GM18873 (cell line): ENCODE measurements around the gene TMEM217.
"Not testable (repeated sequence)": the region's sequence is repeated elsewhere in the genome, so short reads cannot be mapped to it uniquely, and the experiment has no call there.

ENCODE experiments used
- ATAC-seq: cut with Tn5 transposase; IDR thresholded peaks from one replicate; pipeline ENCODE4 v1.9.1; 2021; ENCODE audit warnings: mild to moderate bottlenecking, moderate library complexity, moderate number of reproducible peaks; ENCODE audit not compliant: unreplicated experiment, low FRiP score

Gene TMEM217

DNA sequence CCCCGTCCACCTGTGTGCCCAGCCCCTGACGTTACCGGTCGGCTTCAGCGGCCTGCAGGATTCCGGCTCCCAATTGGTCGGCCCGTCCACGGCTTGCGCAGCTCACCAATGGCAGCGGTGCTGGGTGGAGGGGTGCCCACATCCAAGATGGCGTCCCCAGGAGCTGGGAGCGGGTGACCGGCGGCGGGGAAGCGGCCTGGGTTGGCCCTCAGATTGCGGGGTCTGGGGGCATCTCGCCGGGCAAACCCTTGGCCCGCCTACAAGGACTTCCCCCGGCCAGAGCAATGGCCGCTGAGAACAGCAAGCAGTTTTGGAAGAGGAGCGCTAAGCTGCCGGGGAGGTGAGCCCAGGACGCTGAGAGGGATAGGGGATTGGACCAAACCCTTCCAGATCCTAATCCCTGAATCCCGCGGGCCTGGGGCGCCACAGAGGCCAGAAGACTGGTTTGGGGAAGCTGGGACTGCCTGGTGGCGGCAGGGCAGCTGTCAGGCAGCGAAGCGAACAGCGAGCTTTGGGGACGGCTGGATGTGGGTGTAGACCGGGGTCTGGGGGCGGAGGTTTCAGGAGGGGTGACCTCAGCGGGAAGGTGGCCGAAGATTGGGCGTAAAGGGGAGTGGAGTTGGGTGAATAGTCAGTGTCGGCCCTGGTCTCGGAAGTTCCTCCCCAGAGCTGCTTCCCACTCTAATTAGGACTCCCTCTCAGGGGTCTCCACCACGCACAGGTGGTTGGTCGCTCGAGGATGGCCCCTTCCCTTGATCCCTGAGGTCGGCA lies at the start of gene TMEM217, which contains the start of gene TBC1D22B:
Gene TMEM217 (minus strand): TSS at position 511 of the 771 bp plus-strand sequence. CDS start 39,114 bp downstream, outside the sequence.
Gene TBC1D22B (plus strand): TSS at position 139 of the 771 bp plus-strand sequence. CDS start 146 bp downstream, at position 285.
- ATAC-seq, result peak; percentile 91

- ATAC-seq, result not testable (repeated sequence)
Observed at GRCh38 chr6:37307484-37307883, 49.5 kb upstream of the TMEM217 start.

DNA sequence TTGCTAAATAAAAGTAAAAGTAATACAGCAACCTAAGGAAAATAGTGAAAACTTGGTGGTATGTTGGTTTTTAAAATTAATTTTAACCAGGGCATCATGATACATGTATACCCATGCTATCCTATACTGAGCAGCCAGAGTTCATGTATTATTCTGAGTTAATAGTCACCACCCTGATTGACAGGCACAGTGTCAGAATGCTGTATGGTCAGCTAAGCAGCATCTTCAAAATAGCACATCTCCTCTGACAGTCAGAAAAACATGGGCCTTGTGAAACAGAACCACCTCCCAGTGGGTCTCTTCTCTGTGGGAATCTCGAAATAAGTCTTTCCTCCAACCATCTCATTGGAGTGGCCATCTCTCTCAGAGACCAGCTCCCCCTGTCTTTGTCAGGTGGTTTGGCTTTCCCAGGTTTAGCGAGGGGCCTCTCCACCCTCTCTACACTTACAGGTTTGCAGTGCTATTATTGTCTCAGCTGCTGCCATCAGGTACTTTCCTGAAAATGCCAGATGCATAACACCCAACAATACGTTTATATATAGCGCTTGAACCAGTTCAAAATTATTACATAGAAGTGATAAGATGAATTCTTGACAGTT lies 48.8 kb upstream of the TMEM217 start:
- no peak for ATAC-seq

DNA sequence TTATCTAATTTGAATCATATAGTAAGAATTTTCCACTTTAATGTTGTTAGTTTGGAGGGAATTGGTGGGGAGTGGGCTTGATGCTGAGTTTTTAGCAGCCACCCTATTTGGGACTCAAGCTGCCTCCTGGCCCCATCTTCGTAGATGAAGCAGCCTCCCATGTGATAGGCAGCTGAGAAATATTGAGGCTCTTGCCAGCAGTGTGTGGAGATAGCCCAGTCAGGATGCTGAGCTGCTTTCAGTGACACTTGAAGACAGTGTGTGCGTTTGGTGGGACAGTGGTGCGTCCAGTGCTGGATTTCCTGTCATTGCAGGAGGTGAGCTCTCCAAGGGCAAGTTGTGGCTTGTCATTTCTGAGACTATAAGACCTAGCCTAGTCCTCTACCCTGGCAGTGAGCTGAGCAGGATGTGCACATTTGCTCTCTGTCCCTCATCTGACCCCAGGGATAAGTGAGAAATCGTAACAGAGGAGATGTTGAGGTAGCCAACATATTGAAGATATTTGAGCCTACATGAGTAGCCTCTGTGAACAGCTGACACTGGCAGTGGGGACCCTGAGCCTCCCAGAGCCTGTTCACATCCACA lies 48.0 kb upstream of the TMEM217 start:
- no peak for ATAC-seq

GRCh38 chr6:37304766-37305165 lies 46.8 kb upstream of the TMEM217 start:
- no peak for ATAC-seq

DNA sequence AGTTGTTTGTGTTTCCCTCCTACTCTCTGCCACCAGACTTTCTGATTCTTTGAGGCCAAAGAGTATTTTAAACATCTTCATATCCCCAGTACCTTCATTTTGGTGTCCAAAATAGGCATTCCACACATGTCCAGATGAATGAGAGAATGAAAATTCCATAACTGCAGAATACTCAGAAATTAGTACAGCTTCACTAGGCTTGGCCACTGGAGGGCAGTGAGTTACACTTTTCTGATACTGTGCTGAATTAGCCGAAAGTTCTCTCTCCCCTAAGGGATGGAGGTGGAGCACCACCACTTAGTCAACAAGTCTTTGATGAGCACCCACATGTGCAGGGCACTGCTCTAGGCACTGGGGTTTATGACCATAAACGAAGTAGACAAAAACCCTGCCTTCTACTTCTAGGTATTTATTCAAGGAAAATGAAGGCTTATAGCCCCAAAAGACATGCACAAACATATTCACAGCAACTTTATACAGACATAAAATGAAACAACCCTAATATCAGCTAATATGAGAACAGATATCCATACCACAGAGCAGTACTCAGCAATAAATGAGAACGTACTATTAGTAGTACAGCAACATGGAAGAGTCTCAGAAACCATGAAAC lies 46.1 kb upstream of the TMEM217 start:
- ATAC-seq, result no peak

- ATAC-seq, result no peak
Observed at GRCh38 chr6:37303091-37303660, 45.2 kb upstream of the TMEM217 start.

GRCh38 chr6:37302086-37302686 lies 44.2 kb upstream of the TMEM217 start:
- no peak for ATAC-seq

GRCh38 chr6:37299990-37300389 lies 42.0 kb upstream of the TMEM217 start:
- no peak for ATAC-seq

- ATAC-seq, result no peak
Observed at GRCh38 chr6:37298958-37299357, 41.0 kb upstream of the TMEM217 start.

GRCh38 chr6:37297637-37298036 lies 39.7 kb upstream of the TMEM217 start:
- not testable (repeated sequence) for ATAC-seq

DNA sequence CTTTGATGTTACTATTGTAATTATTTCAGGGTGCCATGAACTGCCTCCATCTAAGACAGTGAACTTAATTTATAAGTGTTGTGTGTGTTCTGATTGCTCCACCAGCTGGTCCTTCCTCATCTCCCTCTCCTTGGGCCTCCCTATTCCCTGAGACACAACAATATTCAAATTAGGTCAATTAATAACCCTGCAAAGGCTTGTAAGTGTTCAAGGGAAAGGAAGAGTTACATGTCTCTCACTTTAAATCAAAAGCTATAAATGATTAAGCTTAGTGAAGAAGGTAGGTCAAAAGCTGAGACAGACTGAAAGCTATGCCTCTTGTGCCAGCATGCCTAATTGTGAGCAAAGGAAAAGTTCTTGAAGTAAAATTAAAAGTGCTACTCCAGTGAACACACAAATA lies 35.5 kb upstream of the TMEM217 start:
- no peak for ATAC-seq

- ATAC-seq, result no peak
Observed at GRCh38 chr6:37289931-37290330, 32.0 kb upstream of the TMEM217 start.

DNA sequence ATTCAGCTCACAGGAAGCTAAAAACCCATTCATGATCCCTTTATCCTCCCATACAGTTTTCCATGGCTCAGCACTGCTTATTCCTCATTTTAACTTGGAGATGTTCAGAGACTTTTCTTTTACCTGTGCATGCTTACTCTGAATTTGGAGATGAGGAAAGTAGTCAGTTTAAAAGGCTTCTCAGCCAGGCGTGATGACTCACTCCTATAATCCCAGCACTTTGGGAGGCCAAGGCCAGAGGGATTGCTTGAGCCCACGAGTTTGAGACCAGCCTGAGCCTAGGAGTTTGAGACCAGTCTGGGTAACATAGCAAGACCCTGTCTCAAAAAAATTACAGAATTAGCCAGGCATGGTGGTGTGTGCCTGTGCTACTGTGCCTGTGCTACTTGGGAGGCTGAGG lies 30.3 kb upstream of the TMEM217 start:
- no peak for ATAC-seq

GRCh38 chr6:37287519-37288157 lies 29.7 kb upstream of the TMEM217 start:
- no peak for ATAC-seq

DNA sequence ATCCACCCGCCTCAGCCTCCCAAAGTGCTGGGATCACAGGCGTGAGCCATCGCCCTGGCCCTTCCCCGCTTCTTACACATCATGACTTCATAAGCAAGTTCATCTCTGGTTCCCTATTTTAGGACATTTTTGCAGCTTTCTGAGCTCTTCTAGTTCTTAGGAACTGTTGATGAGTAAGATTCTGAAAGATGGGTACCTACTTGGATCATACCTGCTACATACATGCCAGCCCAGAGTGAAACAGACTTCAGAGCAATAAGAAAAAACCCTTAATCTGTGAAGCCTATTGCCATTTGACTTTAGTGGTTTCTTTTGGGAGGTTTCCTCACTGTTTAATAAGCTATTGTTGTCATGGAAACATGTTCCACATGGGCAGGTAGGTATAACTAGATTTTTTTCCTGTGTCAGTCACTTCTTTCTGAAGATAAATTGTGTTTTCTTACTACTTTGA lies 27.9 kb upstream of the TMEM217 start:
- ATAC-seq, result no peak

- ATAC-seq, result no peak
Observed at GRCh38 chr6:37284781-37285180, 26.8 kb upstream of the TMEM217 start.

DNA sequence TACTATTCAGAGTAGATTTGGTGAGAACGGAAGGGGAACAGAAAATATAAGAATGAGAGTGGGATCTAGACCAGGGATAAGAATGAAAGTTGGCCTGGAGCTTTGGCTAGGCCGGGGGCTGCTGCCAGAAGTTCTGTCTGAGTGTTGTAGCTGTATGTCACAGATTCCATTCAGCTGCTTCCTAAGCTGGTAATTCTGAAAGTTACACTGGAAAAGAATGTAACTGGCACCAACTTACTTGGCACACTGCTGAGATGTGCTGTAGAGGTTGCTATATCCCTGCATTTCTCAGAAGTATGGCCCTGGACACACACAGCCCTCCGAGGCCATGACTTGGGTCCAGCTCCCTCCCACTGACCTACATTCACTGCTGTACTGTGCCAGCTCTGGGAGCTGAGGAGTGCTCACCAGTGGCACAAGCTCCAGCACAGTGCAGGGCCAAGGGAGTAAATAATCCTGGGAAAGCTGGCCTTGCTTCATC lies 25.8 kb upstream of the TMEM217 start:
- ATAC-seq, result no peak

DNA sequence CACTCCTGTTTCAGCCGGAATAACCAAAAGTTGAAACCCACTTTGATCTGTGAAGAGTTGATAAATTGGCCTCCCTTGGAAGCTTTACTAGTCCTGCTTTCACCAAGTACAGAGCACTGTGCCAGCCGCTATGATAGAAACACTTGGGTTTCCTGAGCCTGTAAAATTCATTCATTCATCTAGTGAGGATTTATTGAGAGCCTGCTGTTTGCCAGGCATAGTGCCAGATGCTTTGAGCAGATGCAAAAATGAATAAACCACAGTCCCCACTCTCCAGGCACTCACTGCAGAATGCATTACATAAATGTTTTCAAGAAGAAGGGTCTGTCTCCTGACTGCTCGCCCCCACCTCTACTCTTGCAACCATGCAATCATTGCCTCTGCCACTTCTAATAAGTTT lies 25.3 kb upstream of the TMEM217 start:
- ATAC-seq, result no peak

GRCh38 chr6:37282371-37282770 lies 24.4 kb upstream of the TMEM217 start:
- ATAC-seq, result no peak
